ENCODE data around the gene DNAH6.

The DNAH6 gene

DNA sequence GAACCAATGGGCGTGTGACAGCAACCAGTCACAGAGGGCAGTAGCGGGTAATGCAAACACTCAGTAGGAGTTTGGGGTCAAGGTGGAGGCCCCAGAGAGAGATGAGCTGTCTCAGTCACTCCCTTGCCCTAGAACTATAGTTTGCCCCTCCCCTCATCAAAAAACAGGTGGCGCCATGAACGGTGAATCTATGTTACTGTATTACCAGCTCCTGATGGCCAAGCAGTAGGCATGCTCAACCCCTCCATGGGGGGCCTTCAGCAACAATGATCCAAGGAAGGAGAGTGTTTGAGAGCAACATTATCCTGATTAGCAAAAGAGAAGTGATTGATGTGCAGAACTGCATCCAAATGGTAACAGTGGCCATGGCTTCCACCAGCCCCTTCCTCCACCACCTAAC, 334.2 kb downstream of the DNAH6 start:
- H4K20me1 ChIP-seq (ENCODE audit: insufficient read depth, low read length) = no peaks in the 10 kb centered on the region
- H2AFZ ChIP-seq (ENCODE audit: low read length) = no peak overlapping the region
- no peak overlapping the region for H3K4me3 ChIP-seq (ENCODE audit: low read depth, low read length, poor library complexity, severe bottlenecking)
- H3K9ac ChIP-seq (ENCODE audit: low read length) = no peak overlapping the region
- no peaks in the 10 kb centered on the region for H3K36me3 ChIP-seq (ENCODE audit: insufficient read depth, low read length)
- TF ChIP-seq, protein P1, sequence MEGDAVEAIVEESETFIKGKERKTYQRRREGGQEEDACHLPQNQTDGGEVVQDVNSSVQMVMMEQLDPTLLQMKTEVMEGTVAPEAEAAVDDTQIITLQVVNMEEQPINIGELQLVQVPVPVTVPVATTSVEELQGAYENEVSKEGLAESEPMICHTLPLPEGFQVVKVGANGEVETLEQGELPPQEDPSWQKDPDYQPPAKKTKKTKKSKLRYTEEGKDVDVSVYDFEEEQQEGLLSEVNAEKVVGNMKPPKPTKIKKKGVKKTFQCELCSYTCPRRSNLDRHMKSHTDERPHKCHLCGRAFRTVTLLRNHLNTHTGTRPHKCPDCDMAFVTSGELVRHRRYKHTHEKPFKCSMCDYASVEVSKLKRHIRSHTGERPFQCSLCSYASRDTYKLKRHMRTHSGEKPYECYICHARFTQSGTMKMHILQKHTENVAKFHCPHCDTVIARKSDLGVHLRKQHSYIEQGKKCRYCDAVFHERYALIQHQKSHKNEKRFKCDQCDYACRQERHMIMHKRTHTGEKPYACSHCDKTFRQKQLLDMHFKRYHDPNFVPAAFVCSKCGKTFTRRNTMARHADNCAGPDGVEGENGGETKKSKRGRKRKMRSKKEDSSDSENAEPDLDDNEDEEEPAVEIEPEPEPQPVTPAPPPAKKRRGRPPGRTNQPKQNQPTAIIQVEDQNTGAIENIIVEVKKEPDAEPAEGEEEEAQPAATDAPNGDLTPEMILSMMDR (IDR thresholded peaks at IDR 0.05; ENCODE audit: low read length) = no peak
- no peak for TF ChIP-seq EZH2 (IDR thresholded peaks at IDR 0.05; ENCODE audit: borderline replicate concordance, low read length)
- H3K79me2 ChIP-seq (ENCODE audit: insufficient read depth, low read length) = no peaks in the 10 kb centered on the region
- H3K27me3 ChIP-seq (ENCODE audit: insufficient read depth, low read length) = no peaks in the 10 kb centered on the region
- H3F3A ChIP-seq (ENCODE audit: insufficient read depth, low read length) = no peaks in the 10 kb centered on the region
- H3K9me2 ChIP-seq (ENCODE audit: low read depth, low read length) = no peaks in the 10 kb centered on the region
- 0 out of 2 replicates have a peak, but pooled peaks cover 4% of the 10 kb centered on the region for H3K9me3 ChIP-seq (ENCODE audit: low read length)
- H3K27ac ChIP-seq (ENCODE audit: low read depth, low read length, poor library complexity, severe bottlenecking) = no peak overlapping the region
- no peak overlapping the region for H3K4me2 ChIP-seq (ENCODE audit: low read length)
- H3K4me1 ChIP-seq (ENCODE audit: insufficient read depth, low read length, severe bottlenecking) = no peaks in the 10 kb centered on the region

DNA sequence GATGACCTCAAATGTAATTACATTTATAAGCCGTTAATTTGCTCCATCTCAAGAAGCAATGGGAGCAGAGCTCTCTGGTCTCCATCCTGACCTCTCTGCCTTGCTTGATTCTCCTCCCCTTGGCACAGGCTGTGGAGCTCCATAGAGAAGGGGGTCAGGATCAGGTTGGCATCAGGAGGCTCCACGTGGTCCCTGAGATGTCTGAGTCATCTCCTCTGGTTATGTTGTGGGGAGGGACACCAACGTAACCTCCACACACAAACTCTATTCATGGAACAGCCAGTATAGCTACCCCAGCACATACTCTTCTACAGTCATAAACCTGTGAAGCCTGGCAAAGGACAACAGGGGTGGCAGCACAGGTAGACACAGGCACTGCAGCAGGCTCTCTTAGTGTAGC, 335.6 kb downstream of the DNAH6 start:
- Histone ChIP-seq H4K20me1 (ENCODE audit: insufficient read depth, low read length) (no peaks in the 10 kb centered on the region), H3K4me2 (ENCODE audit: low read length) (no peak overlapping the region), H3K27ac (ENCODE audit: low read depth, low read length, poor library complexity, severe bottlenecking) (no peak overlapping the region), H2AFZ (ENCODE audit: low read length) (no peak overlapping the region), H3K4me1 (ENCODE audit: insufficient read depth, low read length, severe bottlenecking) (no peaks in the 10 kb centered on the region), H3K79me2 (ENCODE audit: insufficient read depth, low read length) (no peaks in the 10 kb centered on the region), H3K9ac (ENCODE audit: low read length) (no peak overlapping the region), H3K9me3 (ENCODE audit: low read length) (0 out of 2 replicates have a peak, but pooled peaks cover 4% of the 10 kb centered on the region), H3K27me3 (ENCODE audit: insufficient read depth, low read length) (no peaks in the 10 kb centered on the region; the same call in 1 of the 2 replicates), H3K36me3 (ENCODE audit: insufficient read depth, low read length) (no peaks in the 10 kb centered on the region), H3K9me2 (ENCODE audit: low read depth, low read length) (no peaks in the 10 kb centered on the region), H3F3A (ENCODE audit: insufficient read depth, low read length) (no peaks in the 10 kb centered on the region), H3K4me3 (ENCODE audit: low read depth, low read length, poor library complexity, severe bottlenecking) (no peak overlapping the region)
- TF ChIP-seq, protein P1 (IDR thresholded peaks at IDR 0.05; ENCODE audit: low read length) = no peak
- no peak for TF ChIP-seq EZH2 (IDR thresholded peaks at IDR 0.05; ENCODE audit: borderline replicate concordance, low read length)

DNA sequence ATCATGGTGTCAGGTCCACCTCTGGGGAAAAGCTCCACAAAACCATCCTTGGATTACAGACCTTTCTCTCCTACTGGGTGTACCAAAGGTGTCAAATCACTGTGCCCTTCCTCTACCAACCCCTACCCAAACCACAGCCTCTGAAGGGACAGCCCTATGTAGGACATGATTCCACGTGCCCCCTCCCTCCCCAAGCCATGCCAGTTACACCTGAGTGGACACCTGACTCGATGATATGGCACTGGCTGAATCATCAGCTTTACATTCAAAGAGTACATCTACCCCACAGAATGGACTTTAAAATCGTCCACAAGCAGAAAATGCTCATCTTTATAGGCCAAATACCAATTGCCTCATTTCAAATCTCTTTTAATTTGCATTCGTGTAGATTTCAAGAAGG, 338.6 kb downstream of the DNAH6 start:
- Histone ChIP-seq H3K79me2 (ENCODE audit: insufficient read depth, low read length) (no peaks in the 10 kb centered on the region), H3K9me3 (ENCODE audit: low read length) (0 out of 2 replicates have a peak, but pooled peaks cover 4% of the 10 kb centered on the region), H3K9me2 (ENCODE audit: low read depth, low read length) (no peaks in the 10 kb centered on the region), H3K27me3 (ENCODE audit: insufficient read depth, low read length) (no peaks in the 10 kb centered on the region; the same call in 1 of the 2 replicates), H3F3A (ENCODE audit: insufficient read depth, low read length) (no peaks in the 10 kb centered on the region), H2AFZ (ENCODE audit: low read length) (no peak overlapping the region), H4K20me1 (ENCODE audit: insufficient read depth, low read length) (no peaks in the 10 kb centered on the region), H3K4me1 (ENCODE audit: insufficient read depth, low read length, severe bottlenecking) (no peaks in the 10 kb centered on the region), H3K27ac (ENCODE audit: low read depth, low read length, poor library complexity, severe bottlenecking) (no peak overlapping the region), H3K4me2 (ENCODE audit: low read length) (no peak overlapping the region), H3K36me3 (ENCODE audit: insufficient read depth, low read length) (no peaks in the 10 kb centered on the region), H3K4me3 (ENCODE audit: low read depth, low read length, poor library complexity, severe bottlenecking) (no peak overlapping the region), H3K9ac (ENCODE audit: low read length) (no peak overlapping the region)
- TF ChIP-seq EZH2 (IDR thresholded peaks at IDR 0.05; ENCODE audit: borderline replicate concordance, low read length) = no peak
- TF ChIP-seq, protein P1 (IDR thresholded peaks at IDR 0.05; ENCODE audit: low read length) = no peak
